ENCODE data around the gene GKN1. TPM values are rescaled to one million over a fixed set of nuclear protein-coding genes. Genes with fewer than 3 reads are reported as not detected.

Gene GKN1
- total RNA-seq = not detected

GRCh38 chr2:68974251-68974650 is at the start of gene GKN1:
Gene GKN1, plus strand, starts transcription at chr2:68974636. Its CDS starts 42 bp downstream, at chr2:68974678.

DNA sequence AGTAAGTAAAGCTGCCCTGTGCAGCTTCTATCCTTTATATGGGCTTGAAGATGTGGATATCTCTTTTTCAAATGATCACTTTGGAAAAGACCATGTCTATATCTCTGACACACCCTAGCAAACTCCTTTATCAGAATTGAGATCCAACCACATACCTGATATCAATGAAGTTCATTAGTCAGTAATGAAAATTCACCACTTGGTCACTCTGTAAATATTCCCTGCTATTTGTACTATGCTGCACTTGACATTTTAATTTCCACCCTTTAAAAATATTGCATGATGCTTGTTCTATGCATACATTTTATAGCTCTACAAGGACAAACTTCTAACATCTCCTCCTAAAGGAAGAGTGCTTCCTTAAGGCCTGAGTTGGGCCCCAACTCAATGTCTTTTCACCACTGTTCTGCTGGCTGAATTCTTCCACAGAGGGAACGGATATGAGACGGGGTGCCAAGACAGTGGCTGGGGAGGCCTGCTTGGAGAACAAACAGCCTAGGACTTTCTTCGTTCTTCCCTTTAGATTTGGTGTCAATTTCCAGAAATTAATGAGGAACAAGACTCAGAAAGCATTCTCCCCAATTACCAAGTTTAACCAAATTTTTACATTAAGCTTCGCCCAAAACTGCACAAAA is 21.4 kb upstream of the GKN1 start, which contains the start of gene GKN2:
Gene GKN2, minus strand, starts transcription at position 7 of the 635 bp plus-strand sequence. CDS start 32 bp downstream, outside the sequence.

GRCh38 chr2:69013142-69013839 is 38.9 kb downstream of the GKN1 start, which contains the start of gene ANTXR1:
Gene ANTXR1, plus strand, starts transcription at chr2:69013179. Its CDS starts 321 bp downstream, at chr2:69013500.

Other genes with a start within 250 kb of the GKN1 start
- 4.3 TPM for gene ARHGAP25, start 239.8 kb upstream of the GKN1 start, total RNA-seq
- gene BMP10, start 103.2 kb upstream of the GKN1 start, total RNA-seq = not detected
- gene GKN2, start 21.7 kb upstream of the GKN1 start, total RNA-seq = not detected
- 137 TPM for gene ANTXR1, start 38.5 kb downstream of the GKN1 start, total RNA-seq

All from camera-type eye (tissue), 1 donor.